Measurements from ENCODE around the gene FYCO1.

DNA sequence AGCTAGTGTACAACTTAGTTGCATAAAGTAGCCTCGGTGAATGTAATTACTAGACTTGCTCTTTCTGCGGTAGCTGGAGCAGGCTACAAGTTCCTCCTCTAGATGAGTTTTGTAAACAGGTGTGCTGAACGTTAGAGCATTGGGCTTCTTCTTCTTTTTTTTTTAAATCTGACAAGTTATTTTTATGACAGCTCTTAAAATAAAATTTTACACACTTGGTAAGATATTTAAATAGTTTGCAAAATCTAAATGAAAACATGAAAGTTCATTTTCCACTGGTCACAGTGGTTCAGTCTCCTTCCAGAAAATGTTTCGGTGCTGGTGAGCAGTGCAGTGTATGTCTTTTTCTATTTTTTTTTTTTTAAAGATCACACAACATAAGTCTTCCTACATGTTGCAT is 106.3 kb downstream of the FYCO1 start:
- no peak for TF ChIP-seq EZH2 (IDR thresholded peaks at IDR 0.05; ENCODE audit: insufficient read depth, poor library complexity, severe bottlenecking)
- TF ChIP-seq EZH2phosphoT487 (IDR thresholded peaks at IDR 0.05; ENCODE audit: insufficient read depth, low read depth): no peak
